Inflammatory macrophage treated with lipopolysaccharide for 4 hours (primary cell): ENCODE measurements around the gene RPH3AL.

Experiments
- DNase-seq: peaks from one replicate; pipeline ENCODE4 v3.0.0-alpha.2; 2020

The RPH3AL gene

GRCh38 chr17:193841-194806, 158.5 kb downstream of the RPH3AL start:
- DNase-seq, result no peak

- no peak for DNase-seq
These were observed 159.2 kb downstream of the RPH3AL start for GRCh38 chr17:193426-193810.

DNA sequence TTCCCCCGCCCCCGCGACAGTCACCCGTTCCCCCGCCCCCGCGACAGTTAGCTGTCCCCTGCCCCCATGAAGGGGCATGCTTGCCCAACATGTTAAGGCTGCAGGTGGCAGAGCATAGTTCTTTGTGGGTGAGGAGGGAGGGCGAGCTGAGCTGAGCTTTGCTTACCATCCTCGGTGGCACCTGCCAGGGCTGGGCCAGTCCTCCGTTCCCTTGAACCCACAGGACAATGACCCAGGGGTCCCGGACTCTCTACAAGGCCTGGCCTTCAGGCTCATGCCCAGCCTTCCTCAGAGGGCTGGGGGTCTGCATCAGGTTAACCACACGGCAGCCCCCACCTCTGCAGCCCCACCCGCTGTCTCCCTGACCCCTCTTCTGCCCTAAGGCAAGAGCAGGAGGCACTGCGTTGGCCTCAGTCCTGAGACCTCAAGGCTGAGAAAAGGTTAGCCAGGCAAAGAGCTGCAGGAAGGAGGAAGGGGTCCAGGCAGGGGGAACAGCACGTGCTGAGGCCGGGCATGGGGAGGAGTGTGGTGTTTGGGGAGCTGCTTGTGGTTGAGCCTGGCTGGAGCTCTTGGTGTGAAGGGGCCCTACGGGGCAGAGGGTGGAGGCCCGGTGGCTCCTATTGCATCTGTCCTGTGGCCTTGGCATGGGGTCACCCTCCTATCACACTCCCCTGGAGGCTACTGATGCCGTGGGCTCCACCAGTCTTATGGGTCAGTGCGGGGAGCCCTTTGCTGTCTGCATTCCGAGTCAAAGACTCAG, 159.8 kb downstream of the RPH3AL start:
- DNase-seq, result no peak

DNA sequence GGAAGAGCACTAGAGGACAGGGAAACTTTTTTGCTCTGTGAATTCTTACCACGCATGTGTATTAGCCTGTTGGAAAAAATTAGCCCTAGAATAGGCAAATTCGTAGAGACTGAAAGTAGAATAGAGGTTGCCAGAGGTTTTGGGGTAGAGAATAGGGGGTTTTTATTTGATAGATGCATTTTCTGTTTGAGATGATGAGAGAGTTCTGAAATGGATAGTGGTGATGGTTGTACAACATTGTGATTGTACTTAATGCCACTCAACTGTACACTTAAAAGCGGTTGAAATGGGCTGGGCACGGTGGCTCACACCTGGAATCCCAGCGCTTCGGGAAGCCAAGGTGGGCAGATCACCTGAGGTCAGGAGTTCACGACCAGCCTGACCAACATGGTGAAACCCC, 163.2 kb downstream of the RPH3AL start:
- DNase-seq, result no peak

GRCh38 chr17:187130-187529, 165.5 kb downstream of the RPH3AL start:
- no peak for DNase-seq

GRCh38 chr17:185445-186138, 167.0 kb downstream of the RPH3AL start:
- no peak for DNase-seq

DNA sequence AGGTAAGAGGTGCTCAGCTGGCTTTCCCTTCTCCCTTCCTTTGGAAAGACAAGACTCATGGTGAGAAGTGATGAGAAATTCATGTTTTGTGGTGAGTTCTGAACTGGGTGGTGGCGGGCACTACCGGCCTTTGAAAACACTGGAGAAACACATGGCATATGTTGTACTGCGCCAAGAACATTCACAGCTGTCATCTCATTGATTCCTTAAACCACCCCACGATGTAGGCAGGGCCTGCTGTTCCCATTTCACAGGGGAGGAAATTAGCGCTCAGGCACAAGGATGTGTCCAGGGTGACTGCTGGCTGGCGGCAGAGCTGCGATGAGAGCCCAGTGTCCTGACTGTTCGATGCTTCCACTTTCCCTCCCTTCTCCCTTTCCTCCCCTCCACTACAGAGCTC, 169.6 kb downstream of the RPH3AL start:
- DNase-seq, result no peak

DNA sequence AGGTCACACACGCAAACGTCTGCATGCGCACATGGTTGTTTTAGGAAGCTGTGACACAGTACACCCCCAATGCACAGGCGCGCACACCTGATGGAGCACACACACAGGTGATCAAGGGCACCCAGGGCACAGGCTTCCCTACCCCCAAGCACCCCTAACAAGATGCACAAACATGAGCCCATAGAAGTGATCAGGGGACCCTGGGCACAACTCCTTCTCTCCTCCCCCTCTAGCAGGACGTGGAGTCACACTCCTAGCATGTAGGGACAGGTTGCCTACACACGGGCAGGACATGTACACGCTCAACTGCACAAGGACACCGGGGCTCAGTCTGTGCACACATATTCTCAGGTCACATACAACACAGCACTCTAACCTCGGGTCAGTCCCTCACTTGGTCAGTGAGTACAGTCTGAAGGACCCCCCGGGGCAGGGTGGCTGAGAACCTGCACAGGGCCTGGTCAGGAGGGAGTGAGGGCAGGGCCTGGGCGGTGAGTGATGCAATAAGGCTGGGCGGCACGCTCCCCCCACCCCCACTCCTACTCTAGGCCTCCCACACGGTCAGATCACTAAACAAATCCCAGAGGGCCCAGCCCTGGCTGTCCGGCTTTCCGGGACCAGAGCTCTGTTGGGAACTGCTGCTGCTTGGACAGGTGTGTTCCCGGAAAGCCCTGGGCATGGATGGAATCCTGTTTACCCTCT, 170.4 kb downstream of the RPH3AL start:
- no peak for DNase-seq

DNA sequence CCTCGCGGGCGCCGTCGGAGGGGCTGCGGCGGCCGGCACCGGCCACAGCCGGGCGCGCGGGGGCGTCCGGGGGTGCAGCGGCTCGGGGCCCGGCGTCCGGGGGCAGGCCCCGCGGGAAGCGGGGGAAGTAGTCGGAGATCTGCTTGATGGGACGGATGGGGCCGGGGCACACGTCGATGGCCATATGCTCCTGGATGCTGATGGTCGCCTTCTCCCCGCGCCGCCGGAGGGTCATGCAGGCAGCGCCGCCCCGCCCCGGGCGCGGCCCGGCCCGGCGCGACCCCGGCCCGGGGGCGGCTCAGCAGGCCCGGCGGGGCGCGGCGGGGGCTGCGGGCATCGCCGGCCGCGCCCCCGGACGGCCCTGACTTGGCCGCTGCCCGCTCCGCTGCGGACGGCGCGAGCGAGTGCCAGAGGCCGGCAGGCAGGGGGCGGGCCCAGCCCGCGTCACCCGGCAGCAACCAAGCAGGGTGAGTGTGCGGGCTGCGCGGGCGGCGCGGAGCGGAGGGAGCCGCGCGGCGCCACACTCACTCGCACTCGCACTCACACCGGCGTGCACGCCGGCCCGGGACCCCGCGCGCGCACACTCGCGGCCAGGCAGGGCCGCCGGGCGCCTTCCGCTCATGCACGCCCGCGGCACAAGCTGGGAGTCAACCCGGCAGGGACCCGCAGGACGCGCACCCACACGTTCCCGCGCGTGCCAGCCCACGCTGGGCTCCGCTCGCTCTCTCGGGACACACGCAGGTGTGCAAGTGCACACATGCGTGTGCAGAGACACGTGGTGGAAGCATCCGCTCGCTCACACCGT, 171.2 kb downstream of the RPH3AL start, which contains the start of gene DOC2B:
Gene DOC2B, minus strand, starts transcription at position 406 of the 805 bp plus-strand sequence. Its CDS starts 171 bp downstream, at position 235.
- DNase-seq, result peak; percentile 38

DNA sequence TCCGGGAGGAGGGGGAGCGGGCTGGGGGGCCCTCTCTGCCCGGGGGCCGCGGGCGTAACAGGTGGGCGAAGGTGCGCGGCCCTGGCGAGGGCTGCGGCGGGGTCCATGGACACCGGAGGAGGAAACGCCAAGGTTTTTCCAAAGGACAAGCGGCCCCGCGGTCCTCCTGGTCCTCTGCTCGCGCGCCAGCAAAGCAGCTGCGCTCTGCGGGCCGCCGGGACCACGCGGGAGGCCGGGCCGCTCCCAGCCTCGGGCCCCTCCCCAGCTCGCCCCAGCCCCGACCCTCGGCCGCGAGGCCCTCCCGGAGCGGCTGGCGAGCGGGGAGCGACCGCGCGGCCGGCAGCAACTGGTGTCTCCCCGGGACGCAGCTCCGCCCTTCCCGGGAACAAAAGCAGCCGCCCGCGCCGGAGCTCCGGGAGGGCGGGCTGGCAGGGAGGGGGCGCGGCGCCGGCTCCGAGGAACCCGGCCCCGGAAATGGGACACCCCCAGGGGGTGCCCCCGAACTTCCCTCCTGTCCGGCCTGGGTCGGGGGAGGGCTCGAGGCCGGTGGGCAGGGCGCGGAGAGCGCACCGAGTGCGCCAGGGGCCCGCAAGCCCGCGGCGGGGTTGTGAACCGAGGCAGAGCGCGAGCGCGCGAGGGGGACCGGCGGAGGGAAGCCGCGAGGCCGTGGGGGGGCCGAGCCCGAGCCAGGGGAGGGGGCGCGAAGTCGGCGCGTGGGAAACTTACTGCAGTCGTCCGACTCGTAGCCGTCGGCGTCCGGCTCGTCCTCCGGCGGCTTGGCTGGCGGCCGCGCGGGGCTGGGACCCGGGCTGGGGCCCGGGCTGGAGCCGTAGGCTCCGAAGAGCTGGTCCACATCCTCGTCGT, 172.0 kb downstream of the RPH3AL start:
- DNase-seq, result no peak

- DNase-seq, result no peak
These were observed 172.7 kb downstream of the RPH3AL start for GRCh38 chr17:179781-180380.

- no peak for DNase-seq
These were observed 173.6 kb downstream of the RPH3AL start for GRCh38 chr17:179066-179432.

GRCh38 chr17:178292-179065, 174.1 kb downstream of the RPH3AL start:
- no peak for DNase-seq

GRCh38 chr17:177762-178161, 174.8 kb downstream of the RPH3AL start:
- DNase-seq, result no peak

GRCh38 chr17:177155-177554, 175.5 kb downstream of the RPH3AL start:
- DNase-seq, result no peak

- DNase-seq, result no peak
These were observed 179.3 kb downstream of the RPH3AL start for GRCh38 chr17:173166-173911.

DNA sequence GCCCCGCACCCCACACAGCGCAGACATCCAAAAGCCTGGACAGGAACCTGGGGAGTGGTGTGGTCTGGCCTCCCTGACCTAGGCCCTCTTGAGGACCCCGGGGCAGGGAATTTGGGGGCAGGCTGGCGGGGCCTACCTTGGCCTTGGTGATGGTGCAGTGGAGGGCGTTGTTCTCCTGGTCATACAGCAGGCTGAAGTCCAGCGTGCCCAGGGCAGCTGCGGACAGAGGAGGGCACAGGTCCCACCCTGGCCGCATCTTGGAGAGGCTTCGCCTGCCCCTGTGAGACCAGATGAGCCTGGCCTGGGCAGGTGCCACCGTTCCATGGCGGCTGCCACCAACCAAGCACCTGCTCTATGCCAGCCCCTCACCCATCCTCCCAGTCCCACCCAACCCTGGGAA, 180.2 kb downstream of the RPH3AL start:
- no peak for DNase-seq

DNA sequence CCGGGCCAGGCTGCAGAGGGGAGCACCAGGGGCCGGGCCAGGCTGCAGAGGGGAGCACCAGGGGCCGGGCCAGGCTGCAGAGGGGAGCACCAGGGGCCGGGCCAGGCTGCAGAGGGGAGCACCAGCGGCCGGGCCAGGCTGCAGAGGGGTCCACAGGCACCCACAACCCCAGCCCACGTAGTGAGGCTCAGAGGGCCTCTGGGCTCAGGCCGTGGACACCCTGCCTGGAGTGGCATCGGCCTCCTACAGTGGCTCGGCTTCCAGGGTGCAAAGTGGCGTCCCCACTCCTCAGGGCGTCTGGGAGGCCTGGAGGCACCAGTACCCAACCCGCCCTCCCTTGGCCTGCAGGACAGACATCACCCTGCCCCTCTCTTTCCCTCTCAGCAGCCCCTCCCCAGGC, 180.7 kb downstream of the RPH3AL start:
- DNase-seq, result no peak
